ENCODE measurements around the gene PODXL2.
"Not testable (repeated sequence)": the region's sequence is repeated elsewhere in the genome, so short reads cannot be mapped to it uniquely, and the experiment has no call there.

PODXL2 gene

DNA sequence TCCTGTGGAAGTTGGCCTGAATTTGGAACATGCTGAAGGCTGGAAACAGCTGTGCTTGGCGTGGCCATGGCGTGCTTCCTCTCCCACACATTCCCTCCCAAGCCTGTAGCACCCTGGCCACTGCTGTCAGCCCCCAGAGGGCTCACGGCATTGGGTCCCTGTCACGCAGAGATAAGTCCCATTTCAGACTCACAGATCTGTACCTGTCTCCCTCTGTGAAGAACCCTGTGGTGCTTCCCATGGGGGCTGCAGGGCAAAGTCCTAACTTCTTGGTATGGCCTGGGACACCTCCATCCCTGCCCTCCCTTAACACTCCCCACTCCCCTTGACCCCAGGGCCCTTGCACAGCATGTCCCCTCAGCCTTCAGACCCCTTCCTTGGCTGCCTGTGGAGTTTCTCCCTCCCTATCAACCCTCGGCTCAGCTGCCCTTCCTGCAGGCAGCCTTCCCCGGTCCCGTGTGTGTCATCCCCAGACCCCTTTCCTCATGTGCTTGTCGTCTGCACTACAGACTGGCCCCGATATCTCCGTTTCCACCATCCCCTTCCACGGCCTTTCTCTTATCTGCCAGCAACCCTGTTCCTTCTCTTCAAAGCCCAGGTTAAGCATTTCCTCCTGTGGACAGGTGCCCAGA, 72.4 kb downstream of the PODXL2 start:
- TF ChIP-seq EZH2 (IDR thresholded peaks at IDR 0.05; ENCODE audit: borderline replicate concordance, low read depth, low read length, severe bottlenecking) (no peak), CTCF (IDR thresholded peaks at IDR 0.05; ENCODE audit: borderline replicate concordance, extremely low read depth, low read length, poor library complexity, severe bottlenecking) (no peak)
- DNase-seq (no peak), ATAC-seq (ENCODE audit: insufficient read depth, low read depth) (no peak)
- Histone ChIP-seq H3K27me3 (ENCODE audit: insufficient read depth, low read length, poor library complexity) (no peaks in the 10 kb centered on the region), H3K79me2 (ENCODE audit: insufficient read depth, low read length) (no peaks in the 10 kb centered on the region), H3K9me3 (ENCODE audit: insufficient read depth, low read length, severe bottlenecking) (no peaks in the 10 kb centered on the region), H3K27ac (ENCODE audit: low read length) (no peak overlapping the region), H3K9ac (ENCODE audit: low read depth, low read length) (no peak overlapping the region), H2AFZ (ENCODE audit: low read depth, low read length) (no peak overlapping the region), H3K4me2 (ENCODE audit: insufficient read depth, low read length) (no peak overlapping the region), H3K36me3 (ENCODE audit: insufficient read depth, low read length) (no peaks in the 10 kb centered on the region), H4K20me1 (ENCODE audit: insufficient read depth, low read length) (no peaks in the 10 kb centered on the region), H3K4me3 (ENCODE audit: low read depth in 1 of 2, low read length in 2 of 2) (no peak overlapping the region), H3K4me1 (ENCODE audit: insufficient read depth, low read length) (no peaks in the 10 kb centered on the region)

DNA sequence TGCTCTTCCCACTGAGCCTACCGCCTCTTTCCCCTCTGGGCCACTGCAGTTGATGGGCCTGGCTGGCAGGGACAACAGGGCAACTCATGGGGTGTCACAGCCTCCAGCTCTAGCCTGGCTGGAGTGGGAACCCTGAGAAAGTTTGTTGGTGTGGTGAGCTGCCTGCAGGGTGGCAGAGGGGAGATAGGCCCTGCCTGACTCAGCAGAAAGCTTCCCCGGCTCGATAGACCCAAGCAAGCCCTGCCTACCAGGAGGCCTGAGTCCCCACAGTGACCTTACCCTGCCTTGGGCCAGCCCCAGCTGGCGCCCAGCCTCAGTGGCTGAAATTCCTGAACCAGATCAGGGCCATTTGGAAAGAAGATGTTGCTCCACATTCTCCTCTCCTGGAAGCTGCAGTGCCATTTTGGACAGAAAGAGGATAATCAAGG, 73.2 kb downstream of the PODXL2 start:
- Histone ChIP-seq H2AFZ (ENCODE audit: low read depth, low read length) (no peak overlapping the region), H3K4me2 (ENCODE audit: insufficient read depth, low read length) (no peak overlapping the region), H3K79me2 (ENCODE audit: insufficient read depth, low read length) (no peaks in the 10 kb centered on the region), H3K27me3 (ENCODE audit: insufficient read depth, low read length, poor library complexity) (no peaks in the 10 kb centered on the region), H4K20me1 (ENCODE audit: insufficient read depth, low read length) (no peaks in the 10 kb centered on the region), H3K27ac (ENCODE audit: low read length) (no peak overlapping the region), H3K36me3 (ENCODE audit: insufficient read depth, low read length) (no peaks in the 10 kb centered on the region), H3K4me1 (ENCODE audit: insufficient read depth, low read length) (no peaks in the 10 kb centered on the region), H3K4me3 (ENCODE audit: low read depth in 1 of 2, low read length in 2 of 2) (no peak overlapping the region), H3K9me3 (ENCODE audit: insufficient read depth, low read length, severe bottlenecking) (no peaks in the 10 kb centered on the region), H3K9ac (ENCODE audit: low read depth, low read length) (no peak overlapping the region)
- TF ChIP-seq EZH2 (IDR thresholded peaks at IDR 0.05; ENCODE audit: borderline replicate concordance, low read depth, low read length, severe bottlenecking) (no peak), CTCF (IDR thresholded peaks at IDR 0.05; ENCODE audit: borderline replicate concordance, extremely low read depth, low read length, poor library complexity, severe bottlenecking) (no peak)
- DNase-seq (no peak), ATAC-seq (ENCODE audit: insufficient read depth, low read depth) (no peak)

- H3K36me3 ChIP-seq (ENCODE audit: insufficient read depth, low read length); H3K27me3 ChIP-seq (ENCODE audit: insufficient read depth, low read length, poor library complexity); H2AFZ ChIP-seq (ENCODE audit: low read depth, low read length); DNase-seq; ATAC-seq (ENCODE audit: insufficient read depth, low read depth); H4K20me1 ChIP-seq (ENCODE audit: insufficient read depth, low read length); H3K9me3 ChIP-seq (ENCODE audit: insufficient read depth, low read length, severe bottlenecking); H3K79me2 ChIP-seq (ENCODE audit: insufficient read depth, low read length); H3K4me3 ChIP-seq (ENCODE audit: low read depth in 1 of 2, low read length in 2 of 2); H3K27ac ChIP-seq (ENCODE audit: low read length); H3K9ac ChIP-seq (ENCODE audit: low read depth, low read length); H3K4me1 ChIP-seq (ENCODE audit: insufficient read depth, low read length); H3K4me2 ChIP-seq (ENCODE audit: insufficient read depth, low read length): not testable (repeated sequence)
Measured at GRCh38 chr3:127704840-127705239, 75.9 kb downstream of the PODXL2 start.

- ATAC-seq (ENCODE audit: insufficient read depth, low read depth) (no peak), DNase-seq (no peak)
- TF ChIP-seq CTCF (IDR thresholded peaks at IDR 0.05; ENCODE audit: borderline replicate concordance, extremely low read depth, low read length, poor library complexity, severe bottlenecking) (no peak), EZH2 (IDR thresholded peaks at IDR 0.05; ENCODE audit: borderline replicate concordance, low read depth, low read length, severe bottlenecking) (no peak)
- Histone ChIP-seq H3K27me3 (ENCODE audit: insufficient read depth, low read length, poor library complexity) (no peaks in the 10 kb centered on the region), H3K4me2 (ENCODE audit: insufficient read depth, low read length) (no peak overlapping the region), H4K20me1 (ENCODE audit: insufficient read depth, low read length) (no peaks in the 10 kb centered on the region), H2AFZ (ENCODE audit: low read depth, low read length) (no peak overlapping the region), H3K9ac (ENCODE audit: low read depth, low read length) (no peak overlapping the region), H3K36me3 (ENCODE audit: insufficient read depth, low read length) (no peaks in the 10 kb centered on the region), H3K79me2 (ENCODE audit: insufficient read depth, low read length) (no peaks in the 10 kb centered on the region), H3K4me1 (ENCODE audit: insufficient read depth, low read length) (no peaks in the 10 kb centered on the region), H3K4me3 (ENCODE audit: low read depth in 1 of 2, low read length in 2 of 2) (no peak overlapping the region), H3K9me3 (ENCODE audit: insufficient read depth, low read length, severe bottlenecking) (no peaks in the 10 kb centered on the region), H3K27ac (ENCODE audit: low read length) (no peak overlapping the region)
Measured at GRCh38 chr3:127706312-127706711, 77.3 kb downstream of the PODXL2 start.

Measured in DND-41 (cell line).